Trophoblast cell (in vitro differentiated cells and primary cell): ENCODE data around the gene BRD9.

Experiments
- DNase-seq, 2 donors: peaks; one replicate each; pipeline ENCODE4 v3.0.0-alpha.2; 2016
- H2AFZ ChIP-seq: 2 replicates; pipeline ENCODE4 v1.6.1; 2013; ENCODE audit warnings: low read length, moderate library complexity, mild to moderate bottlenecking; ENCODE audit not compliant: insufficient read depth, poor library complexity
- H2AK5ac ChIP-seq: 2 replicates; pipeline ENCODE4 v1.6.1; 2013; ENCODE audit warnings: mild to moderate bottlenecking, low read length
- H2BK120ac ChIP-seq: 2 replicates; pipeline ENCODE4 v1.6.1; 2013; ENCODE audit warnings: low read length, mild to moderate bottlenecking, moderate library complexity; ENCODE audit not compliant: insufficient read depth, poor library complexity
- H2BK12ac ChIP-seq: 2 replicates; pipeline ENCODE4 v1.6.1; 2013; ENCODE audit warnings: mild to moderate bottlenecking, low read length, moderate library complexity
- H2BK5ac ChIP-seq: 2 replicates; pipeline ENCODE4 v1.6.1; 2013; ENCODE audit warnings: low read length, low read depth, moderate library complexity, mild to moderate bottlenecking; ENCODE audit not compliant: poor library complexity
- H3K14ac ChIP-seq: 2 replicates; pipeline ENCODE4 v1.6.1; 2013; ENCODE audit warnings: mild to moderate bottlenecking, low read length
- H3K18ac ChIP-seq: 2 replicates; pipeline ENCODE4 v1.6.1; 2013; ENCODE audit warnings: mild to moderate bottlenecking, low read length
- H3K23ac ChIP-seq: 2 replicates; pipeline ENCODE4 v1.6.1; 2013; ENCODE audit warnings: low read length
- H3K27ac ChIP-seq: 2 replicates; pipeline ENCODE4 v1.5.1; 2013; ENCODE audit warnings: low read depth, mild to moderate bottlenecking, inconsistent platforms, low read length, moderate library complexity
- H3K27me3 ChIP-seq: 2 replicates; pipeline ENCODE4 v1.6.1; 2013; ENCODE audit warnings: inconsistent platforms, mild to moderate bottlenecking, low read length, moderate library complexity; ENCODE audit not compliant: insufficient read depth
- H3K36me3 ChIP-seq, 2 experiments: 1 replicate in 1 of 2; 2 replicates in 1 of 2; pipeline ENCODE4 v1.6.1; 2013; ENCODE audit warnings: low read length in 2 of 2, mild to moderate bottlenecking in 2 of 2, moderate library complexity in 1 of 2; ENCODE audit not compliant: insufficient read depth in 2 of 2, control insufficient read depth in 1 of 2
- H3K4ac ChIP-seq: 2 replicates; pipeline ENCODE4 v1.6.1; 2013; ENCODE audit warnings: low read depth, mild to moderate bottlenecking, low read length, moderate library complexity
- H3K4me1 ChIP-seq, 2 experiments: 1 replicate in 1 of 2; 2 replicates in 1 of 2; pipeline ENCODE4 v1.6.1; 2013; ENCODE audit warnings: low read length in 2 of 2, mild to moderate bottlenecking in 2 of 2, moderate library complexity in 1 of 2; ENCODE audit not compliant: insufficient read depth in 2 of 2, control insufficient read depth in 1 of 2
- H3K4me2 ChIP-seq: 2 replicates; pipeline ENCODE4 v1.6.1; 2013; ENCODE audit warnings: inconsistent platforms, mild to moderate bottlenecking, low read length, moderate library complexity
- H3K4me3 ChIP-seq: 2 replicates; pipeline ENCODE4 v1.5.1; 2013; ENCODE audit warnings: mild to moderate bottlenecking, low read depth, low read length, inconsistent platforms
- H3K79me1 ChIP-seq: one replicate; pipeline ENCODE4 v1.6.1; 2013; ENCODE audit warnings: low read length
- H3K79me2 ChIP-seq: 2 replicates; pipeline ENCODE4 v1.6.1; 2013; ENCODE audit warnings: low read length, mild to moderate bottlenecking; ENCODE audit not compliant: control insufficient read depth, insufficient read depth, poor library complexity
- H3K9ac ChIP-seq: 2 replicates; pipeline ENCODE4 v1.6.1; 2013; ENCODE audit warnings: mild to moderate bottlenecking, low read length
- H3K9me3 ChIP-seq: 2 replicates; pipeline ENCODE4 v1.6.1; 2013; ENCODE audit warnings: low read depth, mild to moderate bottlenecking, control low read depth, inconsistent platforms, low read length; ENCODE audit not compliant: insufficient read depth
- H4K12ac ChIP-seq: 2 replicates; pipeline ENCODE4 v1.6.1; 2013; ENCODE audit warnings: low read depth, mild to moderate bottlenecking, low read length, moderate library complexity
- H4K8ac ChIP-seq: 2 replicates; pipeline ENCODE4 v1.6.1; 2013; ENCODE audit warnings: low read depth, mild to moderate bottlenecking, low read length, moderate library complexity
- H4K91ac ChIP-seq: one replicate; pipeline ENCODE4 v1.6.1; 2013; ENCODE audit warnings: low read depth, mild to moderate bottlenecking, low read length, moderate library complexity
- WGBS: extraction: QIAGEN DNeasy Blood & Tissue Kit; methylation state at CpG from one replicate; pipeline ENCODE4 v1.1.7; 2013; ENCODE audit warnings: missing lambda C conversion rate; ENCODE audit not compliant: insufficient read length, insufficient coverage; ENCODE audit errors: extremely low coverage; 5-methylcytosine and 5-hydroxymethylcytosine counted together

The BRD9 gene

GRCh38 chr5:905139-905642 lies 12.6 kb upstream of the BRD9 start:
- Histone ChIP-seq H3K36me3 (peaks cover 41 to 49% of the 10 kb centered on the region in 2 experiments), H3K9me3 (peaks cover 5% of the 10 kb centered on the region), H4K12ac (no peak overlapping the region), H3K9ac (no peak overlapping the region), H2BK5ac (no peak overlapping the region), H2AK5ac (no peak overlapping the region), H3K79me2 (no peaks in the 10 kb centered on the region), H3K4me1 (no peaks in the 10 kb centered on the region), H3K4me3 (no peak overlapping the region), H3K23ac (no peak overlapping the region), H4K8ac (no peak overlapping the region), H3K4ac (no peak overlapping the region), H3K27ac (no peak overlapping the region), H3K79me1 (no peaks in the 10 kb centered on the region), H3K18ac (peak overlapping the region; percentile 35), H2AFZ (no peak overlapping the region), H2BK120ac (no peak overlapping the region), H3K4me2 (no peak overlapping the region), H3K14ac (no peak overlapping the region), H3K27me3 (no peaks in the 10 kb centered on the region), H4K91ac (no peak overlapping the region), H2BK12ac (no peak overlapping the region)
- DNase-seq, result no peak
- WGBS, result no CpG with 5 or more reads among the region's 12 CpGs

- Histone ChIP-seq H2BK5ac (no peak overlapping the region), H3K23ac (no peak overlapping the region), H3K27me3 (no peaks in the 10 kb centered on the region), H3K4me2 (no peak overlapping the region), H3K9ac (no peak overlapping the region), H4K8ac (no peak overlapping the region), H3K27ac (no peak overlapping the region), H3K9me3 (peaks cover 3% of the 10 kb centered on the region), H2BK120ac (no peak overlapping the region), H3K4me1 (no peaks in the 10 kb centered on the region), H3K18ac (no peak overlapping the region), H3K36me3 (peaks cover 29 to 39% of the 10 kb centered on the region in 2 experiments), H3K79me2 (no peaks in the 10 kb centered on the region), H2BK12ac (no peak overlapping the region), H3K4me3 (no peak overlapping the region), H4K12ac (no peak overlapping the region), H2AFZ (no peak overlapping the region), H4K91ac (no peak overlapping the region), H3K79me1 (no peaks in the 10 kb centered on the region), H3K4ac (no peak overlapping the region), H2AK5ac (no peak overlapping the region), H3K14ac (no peak overlapping the region)
- DNase-seq, result no peak
- no CpG with 5 or more reads among the region's 6 CpGs for whole genome bisulfite sequencing
Observed at GRCh38 chr5:903756-904096, 11.1 kb upstream of the BRD9 start.

DNA sequence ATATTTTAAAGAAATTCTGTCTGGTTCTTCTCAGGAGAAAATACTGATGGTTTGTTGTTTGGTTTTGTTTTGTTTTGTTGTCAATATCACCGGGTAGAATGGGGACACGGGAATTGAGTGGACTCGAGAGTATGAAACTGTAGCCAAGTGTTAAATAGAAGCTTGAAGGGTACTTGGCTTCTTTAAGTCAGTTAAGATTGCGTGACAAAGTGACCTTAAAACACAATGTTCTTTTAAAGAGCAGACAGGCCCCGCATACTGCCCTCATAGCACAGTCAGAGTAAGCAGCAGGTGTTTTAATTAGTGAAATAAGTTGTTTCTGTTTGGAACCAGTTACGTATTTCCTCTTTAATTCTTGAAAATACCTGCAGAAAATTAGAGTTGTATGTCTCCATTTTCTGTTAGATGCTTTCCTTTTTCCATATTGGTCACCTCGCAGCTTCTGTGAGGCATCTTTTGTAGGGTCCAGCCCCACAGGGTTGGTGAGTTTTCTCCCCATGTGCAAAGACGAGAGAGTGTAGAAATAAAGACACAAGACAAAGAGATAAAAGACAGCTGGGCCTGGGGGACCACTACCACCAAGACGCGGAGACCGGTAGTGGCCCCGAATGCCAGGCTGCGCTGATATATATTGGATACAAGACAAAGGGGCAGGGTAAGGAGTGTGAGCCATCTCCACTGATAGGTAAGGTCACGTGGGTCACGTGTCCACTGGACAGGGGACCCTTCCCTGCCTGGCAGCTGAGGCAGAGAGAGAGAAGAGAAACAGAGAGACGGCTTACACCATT lies 9.7 kb upstream of the BRD9 start:
- no peaks in the 10 kb centered on the region for H3K79me1 ChIP-seq
- H2AFZ ChIP-seq, result no peak overlapping the region
- H3K9ac ChIP-seq, result no peak overlapping the region
- no peak overlapping the region for H3K4me2 ChIP-seq
- H2AK5ac ChIP-seq, result no peak overlapping the region
- no peak overlapping the region for H3K18ac ChIP-seq
- no CpG with 5 or more reads among the region's 16 CpGs for WGBS
- no peak overlapping the region for H4K12ac ChIP-seq
- no peak overlapping the region for H3K4ac ChIP-seq
- peaks cover under 1% of the 10 kb centered on the region for H3K9me3 ChIP-seq
- H4K91ac ChIP-seq, result no peak overlapping the region
- no peak overlapping the region for H3K14ac ChIP-seq
- H4K8ac ChIP-seq, result no peak overlapping the region
- no peak for DNase-seq
- no peak overlapping the region for H2BK12ac ChIP-seq
- no peak overlapping the region for H3K23ac ChIP-seq
- H3K79me2 ChIP-seq, result no peaks in the 10 kb centered on the region
- H3K4me3 ChIP-seq, result no peak overlapping the region
- H2BK120ac ChIP-seq, result no peak overlapping the region
- H3K36me3 ChIP-seq, result peaks cover 20 to 26% of the 10 kb centered on the region in 2 experiments
- H3K27ac ChIP-seq, result no peak overlapping the region
- no peak overlapping the region for H2BK5ac ChIP-seq
- no peaks in the 10 kb centered on the region for H3K4me1 ChIP-seq
- no peaks in the 10 kb centered on the region for H3K27me3 ChIP-seq

DNA sequence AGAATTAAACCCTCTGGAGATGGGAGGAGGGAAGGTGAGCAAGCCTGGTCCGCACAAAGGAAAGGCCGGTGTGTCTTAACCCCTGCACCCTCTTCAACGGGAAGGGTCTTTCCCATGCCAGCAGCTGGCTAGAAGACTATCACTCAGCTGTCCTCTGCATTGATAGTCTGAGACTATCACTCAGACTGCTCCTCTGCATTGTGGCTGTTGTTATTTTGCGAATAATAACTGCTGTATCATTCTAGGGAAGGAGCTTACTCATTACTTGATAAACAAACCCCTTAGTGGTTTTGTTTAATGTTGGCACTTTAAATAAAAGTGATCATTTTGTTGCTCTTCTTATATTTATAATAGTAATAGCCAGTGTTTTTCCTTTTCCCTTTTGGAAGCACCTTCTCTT lies 8.2 kb upstream of the BRD9 start:
- H4K12ac ChIP-seq, result no peak overlapping the region
- H3K79me1 ChIP-seq, result no peaks in the 10 kb centered on the region
- H2BK12ac ChIP-seq, result no peak overlapping the region
- H3K18ac ChIP-seq, result no peak overlapping the region
- no peak overlapping the region for H4K8ac ChIP-seq
- no peak overlapping the region for H2AK5ac ChIP-seq
- H3K79me2 ChIP-seq, result no peaks in the 10 kb centered on the region
- H3K9ac ChIP-seq, result no peak overlapping the region
- no peak overlapping the region for H3K4me2 ChIP-seq
- H2BK5ac ChIP-seq, result no peak overlapping the region
- no peaks in the 10 kb centered on the region for H3K9me3 ChIP-seq
- H3K23ac ChIP-seq, result no peak overlapping the region
- no peak overlapping the region for H3K4me3 ChIP-seq
- H3K4me1 ChIP-seq, result no peaks in the 10 kb centered on the region
- peaks cover 16 to 30% of the 10 kb centered on the region in 2 experiments for H3K36me3 ChIP-seq
- no peaks in the 10 kb centered on the region for H3K27me3 ChIP-seq
- DNase-seq, result no peak
- H3K4ac ChIP-seq, result no peak overlapping the region
- H3K27ac ChIP-seq, result no peak overlapping the region
- no peak overlapping the region for H2BK120ac ChIP-seq
- WGBS, result no CpG with 5 or more reads among the region's 4 CpGs
- H2AFZ ChIP-seq, result no peak overlapping the region
- H3K14ac ChIP-seq, result no peak overlapping the region
- no peak overlapping the region for H4K91ac ChIP-seq
